ENCODE measurements around the gene MAGI2. TPM values are rescaled to one million over a fixed set of nuclear protein-coding genes. Genes with fewer than 3 reads are reported as not detected.

The MAGI2 gene
- total and polyA plus RNA-seq, 2 of the 13 experiments (the other 11 are each of a cell fraction or from before 2014, with no cell fraction given) = 1.5 to 3.8 TPM

- no peak for TF ChIP-seq AHDC1 (CRISPR knock-in tag; IDR thresholded peaks at IDR 0.05; ENCODE audit: borderline replicate concordance)
Measured at GRCh38 chr7:78900806-78901205, 552.7 kb downstream of the MAGI2 start (continued).

- Histone ChIP-seq H3K36me3 (replicated peaks in 1 of 2; ENCODE audit: control insufficient read depth in 1 of 2, insufficient read depth in 2 of 2, low read length in 2 of 2) (no peaks in the 10 kb centered on the region), H3K27ac (ENCODE audit: extremely low read length, insufficient read depth, low read length) (no peak overlapping the region), H3K4me3 (replicated peaks in 1 of 3; ENCODE audit: insufficient read depth in 1 of 3, low read depth in 2 of 3, low read length in 3 of 3) (no peak overlapping the region), H3K4me1 (ENCODE audit: insufficient read depth, low read length) (no peaks in the 10 kb centered on the region), H3K79me2 (ENCODE audit: insufficient read depth, low read length) (no peaks in the 10 kb centered on the region), H2AFZ (ENCODE audit: low read length) (no peak overlapping the region), H3K9me3 (ENCODE audit: low read length) (no peaks in the 10 kb centered on the region), H3K4me2 (ENCODE audit: low read depth, low read length) (no peak overlapping the region), H3K27me3 (ENCODE audit: control insufficient read depth in 1 of 2, insufficient read depth in 2 of 2, low read length in 2 of 2) (no peaks in the 10 kb centered on the region), H3K9ac (ENCODE audit: insufficient read depth, low read depth, low read length) (no peak overlapping the region), H4K20me1 (ENCODE audit: insufficient read depth, low read length) (no peaks in the 10 kb centered on the region)
- BruUV-seq (replicated peaks) = no TSS peak
- ChIA-PET POLR2A (no interaction called here), CTCF (ENCODE audit: low intra/inter-chr PET ratio, low total read pairs) (no interaction called here)
- 20% methylated on average over 3 of the region's 3 CpGs for WGBS (ENCODE audit: low lambda C conversion rate)
- in situ Hi-C loops (cut with HindIII; ENCODE audit: extremely low pct_ligation_motif_present, low pct_unique_long_range_greater_than_20kb) (no loop called here), intact Hi-C loops (cut with micrococcal nuclease; ENCODE audit: unreplicated experiment) (no loop called here)
- DNase-seq (ENCODE audit: low spot score) (no peak), FAIRE-seq (no peak), ATAC-seq (no peak)
- TF ChIP-seq ERF (CRISPR knock-in tag; IDR thresholded peaks at IDR 0.05) (no peak), NR2C2 (CRISPR knock-in tag; IDR thresholded peaks at IDR 0.05; ENCODE audit: borderline replicate concordance) (no peak), HNRNPH1 (optimal IDR thresholded peaks at IDR 0.05; ENCODE audit: low read depth, low read length) (no peak), ZNF556 (CRISPR knock-in tag; IDR thresholded peaks at IDR 0.05; ENCODE audit: borderline replicate concordance) (no peak), CEBPB (IDR thresholded peaks at IDR 0.05; ENCODE audit: borderline replicate concordance, low read depth, low read length) (no peak), ZBTB25 (CRISPR knock-in tag; IDR thresholded peaks at IDR 0.05) (no peak), U2AF2 (IDR thresholded peaks at IDR 0.05; ENCODE audit: low read depth, low read length) (no peak), ZNF10 (CRISPR knock-in tag; IDR thresholded peaks at IDR 0.05; ENCODE audit: borderline replicate concordance, low read depth) (no peak), HCFC1 (IDR thresholded peaks at IDR 0.05; ENCODE audit: low read depth, low read length) (no peak), LCORL (IDR thresholded peaks at IDR 0.05) (no peak), LCORL (CRISPR knock-in tag; IDR thresholded peaks at IDR 0.05) (no peak), NCOA2 (CRISPR knock-in tag; IDR thresholded peaks at IDR 0.05) (no peak), IKZF5 (CRISPR knock-in tag; IDR thresholded peaks at IDR 0.05) (no peak), EZH2 (conservative IDR thresholded peaks at IDR 0.05; ENCODE audit: low read depth, low read length) (no peak), ZIK1 (CRISPR knock-in tag; IDR thresholded peaks at IDR 0.05; ENCODE audit: borderline replicate concordance, low read depth) (no peak)
Measured at GRCh38 chr7:78895393-78895792, 558.1 kb downstream of the MAGI2 start.
